GM19438 (cell line): Measurements from ENCODE around the gene CENPV.

Experiments
- ATAC-seq: cut with Tn5 transposase; IDR thresholded peaks from one replicate; pipeline ENCODE4 v1.9.1; 2021; ENCODE audit warnings: low read depth; ENCODE audit not compliant: unreplicated experiment

The CENPV gene

GRCh38 chr17:16363749-16364536 is 10.7 kb upstream of the CENPV start:
- ATAC-seq, result no peak

DNA sequence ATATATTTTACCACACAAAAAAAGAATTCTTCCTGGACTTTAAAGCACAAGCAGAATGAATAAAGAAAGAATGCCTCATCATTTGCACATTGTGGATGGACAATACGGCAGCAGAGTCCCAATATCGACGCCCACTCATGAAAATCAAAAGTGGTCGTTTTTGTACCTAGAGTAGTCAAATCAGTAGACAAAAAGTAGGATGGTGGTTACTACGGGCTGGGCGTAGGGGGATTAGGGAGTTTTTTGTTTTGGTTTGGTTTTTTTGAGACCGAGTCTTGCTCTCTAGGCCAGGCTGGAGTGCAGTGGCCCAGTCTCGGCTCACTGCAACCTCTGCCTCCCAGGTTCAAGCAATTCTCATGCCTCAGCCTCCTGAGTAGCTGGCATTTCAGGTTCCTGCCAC is 8.6 kb upstream of the CENPV start:
- ATAC-seq, result no peak

GRCh38 chr17:16358394-16358793 is 5.1 kb upstream of the CENPV start:
- no peak for ATAC-seq

DNA sequence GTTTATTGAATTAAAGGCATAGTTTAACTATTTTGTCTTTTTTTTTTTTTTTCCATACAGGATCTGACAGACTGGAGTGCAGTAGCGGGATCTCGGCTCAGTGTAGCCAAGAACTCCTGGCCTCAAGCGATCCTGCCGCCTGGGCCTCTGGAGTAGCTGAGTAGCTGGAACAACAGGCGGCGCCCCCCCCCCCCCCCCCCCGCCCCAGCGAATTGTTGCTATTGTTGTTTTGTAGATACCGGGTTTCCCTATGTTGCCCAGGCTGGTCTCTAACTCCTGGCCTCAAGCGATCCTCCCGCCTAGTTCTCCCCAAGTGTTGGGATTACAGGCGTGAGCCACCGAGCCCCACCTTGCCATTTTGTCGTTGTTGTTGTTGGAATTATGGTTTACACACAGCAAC is 1.3 kb upstream of the CENPV start:
- ATAC-seq, result no peak

DNA sequence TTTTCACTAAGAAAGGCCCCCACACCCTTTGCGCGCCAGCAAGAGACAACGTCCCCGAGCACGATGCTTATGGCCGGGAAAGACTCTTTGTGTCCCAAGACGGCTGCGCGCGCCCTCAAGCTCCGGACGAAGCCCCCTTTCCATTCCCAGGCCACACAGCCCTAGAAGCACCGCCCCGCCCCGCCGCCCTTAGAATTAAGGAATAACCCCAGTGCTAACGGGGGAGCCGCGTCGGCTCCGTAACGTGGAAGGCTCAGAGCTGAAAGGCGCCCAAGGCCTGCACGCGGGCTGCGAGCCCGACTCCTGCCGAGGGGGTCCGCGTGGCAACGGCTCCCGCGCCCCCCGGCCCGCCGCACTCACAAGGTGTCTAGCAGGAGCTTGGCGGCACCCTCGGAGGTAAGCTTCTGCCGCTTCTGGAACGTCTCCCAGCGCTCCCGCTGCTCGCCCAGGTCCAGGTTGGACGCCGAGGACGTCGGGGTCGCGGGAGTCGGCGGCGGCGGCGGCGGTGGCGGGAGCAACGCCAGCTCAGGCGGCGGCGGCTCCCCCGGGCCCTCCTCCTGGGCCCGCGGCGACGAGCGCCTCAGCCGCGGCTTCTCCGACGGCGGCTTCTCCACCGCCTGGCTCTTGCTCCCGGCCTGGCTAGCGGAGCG is 477 bp downstream of the CENPV start:
- ATAC-seq, result peak; percentile 47

- no peak for ATAC-seq
These were observed 984 bp downstream of the CENPV start for GRCh38 chr17:16352303-16352666.

DNA sequence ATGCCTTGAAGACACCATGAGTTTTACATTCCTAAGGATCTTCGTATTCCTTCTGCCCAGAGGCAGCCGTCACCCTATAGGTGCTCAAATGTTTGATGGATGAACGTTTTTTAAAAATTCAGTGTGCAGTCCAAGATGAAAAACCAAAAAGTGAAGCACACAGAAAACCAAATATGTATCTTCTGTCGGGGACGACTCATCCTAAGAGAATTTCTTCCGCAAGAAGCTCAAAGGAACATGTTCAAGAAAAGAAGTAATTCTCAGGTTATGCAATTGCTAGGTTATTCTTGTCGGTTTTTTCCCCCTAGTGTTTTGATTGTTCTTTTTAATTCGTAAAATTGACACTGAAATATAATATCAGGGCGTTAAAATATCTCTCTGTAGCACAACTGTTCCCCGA is 1.4 kb downstream of the CENPV start:
- no peak for ATAC-seq

- no peak for ATAC-seq
These were observed 3.8 kb downstream of the CENPV start for GRCh38 chr17:16349431-16349830.

- no peak for ATAC-seq
These were observed 4.7 kb downstream of the CENPV start for GRCh38 chr17:16348586-16348985.

- no peak for ATAC-seq
These were observed 6.5 kb downstream of the CENPV start for GRCh38 chr17:16346721-16347271.

DNA sequence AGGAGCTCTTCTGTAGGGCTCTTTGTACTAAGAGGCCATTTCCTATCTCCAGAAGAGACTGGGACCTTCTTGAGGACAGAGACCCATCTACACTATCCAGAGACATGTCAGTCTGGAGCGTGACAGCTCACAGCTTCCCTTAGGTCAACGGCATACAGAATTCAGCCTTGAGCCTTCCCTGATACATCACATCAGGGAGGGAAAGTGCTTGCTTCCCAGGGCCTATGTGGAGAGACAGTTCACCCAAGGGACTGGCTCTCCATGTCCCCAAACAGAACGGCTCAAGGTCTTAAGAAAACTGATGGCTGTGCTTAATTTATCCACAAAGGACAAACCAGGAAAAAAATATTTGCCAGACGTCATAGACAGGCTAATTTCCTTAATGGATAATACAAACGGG is 7.7 kb downstream of the CENPV start:
- no peak for ATAC-seq

DNA sequence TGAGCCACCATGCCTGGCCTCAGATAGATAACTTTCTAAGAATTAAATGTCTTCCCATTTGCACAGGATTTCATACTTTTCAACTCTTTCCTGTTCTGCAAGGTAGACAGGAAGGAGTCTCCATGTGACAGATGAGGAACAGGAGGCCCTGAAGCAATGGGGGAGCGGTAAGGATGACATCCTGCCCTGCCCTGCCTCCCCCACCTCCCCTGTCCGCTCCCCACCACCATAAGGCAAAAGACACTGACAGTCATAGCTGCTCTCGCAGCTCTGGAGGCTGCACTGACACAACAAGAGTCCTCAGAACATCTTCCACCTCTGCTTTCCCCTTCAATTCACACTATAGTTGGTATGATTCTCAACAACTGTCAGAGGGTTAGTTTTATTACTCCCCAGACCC is 9.7 kb downstream of the CENPV start:
- ATAC-seq, result no peak

- no peak for ATAC-seq
These were observed 10.3 kb downstream of the CENPV start for GRCh38 chr17:16342979-16343378.

DNA sequence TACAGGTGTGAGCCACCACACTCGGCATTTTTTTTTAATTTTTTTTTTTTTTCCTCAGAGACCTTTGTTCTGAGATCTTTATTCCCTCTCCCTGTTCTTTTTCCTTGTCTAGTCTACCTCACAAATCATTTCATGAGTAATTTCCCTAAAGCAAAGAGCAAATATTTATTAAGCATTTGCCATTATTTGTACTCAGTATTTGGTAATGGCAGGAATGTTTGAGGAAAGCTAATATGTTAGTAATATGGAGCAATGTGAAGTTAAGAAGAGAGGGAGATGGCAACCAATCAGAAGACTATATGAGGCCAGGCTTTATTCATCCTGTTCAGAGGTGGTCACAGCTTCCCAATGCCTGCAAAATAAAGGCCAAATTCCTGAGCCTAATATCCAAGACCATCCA is 13.3 kb downstream of the CENPV start:
- no peak for ATAC-seq

GRCh38 chr17:16339402-16339801 is 13.9 kb downstream of the CENPV start:
- ATAC-seq, result no peak

DNA sequence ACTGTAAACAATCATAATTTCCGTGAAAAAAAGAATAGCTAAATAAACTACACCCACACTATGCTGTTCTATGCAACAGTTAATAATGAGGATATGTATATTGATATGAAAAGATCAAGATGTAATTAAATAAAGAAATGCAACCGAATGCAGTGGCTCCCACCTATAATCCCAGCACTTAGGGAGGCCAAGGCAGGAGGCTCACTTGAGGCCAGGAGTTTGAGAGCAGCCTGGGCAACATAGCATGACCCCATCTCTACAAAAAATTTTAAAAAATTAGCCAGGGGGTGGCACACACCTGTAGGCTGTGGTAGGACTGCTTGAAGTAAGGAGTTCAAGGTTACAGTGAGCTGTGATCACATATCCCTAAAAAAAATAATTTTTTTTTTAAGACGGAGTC is 14.9 kb downstream of the CENPV start:
- ATAC-seq, result no peak

GRCh38 chr17:16329519-16330271 is 23.6 kb downstream of the CENPV start:
- ATAC-seq, result no peak

- ATAC-seq, result no peak
These were observed 24.3 kb downstream of the CENPV start for GRCh38 chr17:16328997-16329396.

DNA sequence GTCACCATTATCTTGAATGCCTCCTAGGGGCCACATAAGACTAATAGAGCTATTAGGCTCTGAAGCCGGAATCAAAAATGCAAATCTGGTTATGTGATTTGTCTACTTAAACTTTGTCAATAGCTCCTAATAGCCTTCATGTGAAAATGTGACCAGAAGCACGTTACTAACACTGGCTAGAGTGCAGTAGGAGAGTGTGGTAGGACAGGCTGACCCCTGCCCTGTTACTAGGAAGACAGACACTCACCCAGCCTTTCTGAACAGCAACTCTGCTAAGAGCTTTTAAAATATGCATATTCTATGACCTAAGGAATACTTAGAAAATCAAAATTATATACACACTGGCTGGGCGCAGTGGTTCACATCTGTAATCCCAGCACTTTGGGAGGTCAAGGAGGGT is 26.3 kb downstream of the CENPV start:
- no peak for ATAC-seq

DNA sequence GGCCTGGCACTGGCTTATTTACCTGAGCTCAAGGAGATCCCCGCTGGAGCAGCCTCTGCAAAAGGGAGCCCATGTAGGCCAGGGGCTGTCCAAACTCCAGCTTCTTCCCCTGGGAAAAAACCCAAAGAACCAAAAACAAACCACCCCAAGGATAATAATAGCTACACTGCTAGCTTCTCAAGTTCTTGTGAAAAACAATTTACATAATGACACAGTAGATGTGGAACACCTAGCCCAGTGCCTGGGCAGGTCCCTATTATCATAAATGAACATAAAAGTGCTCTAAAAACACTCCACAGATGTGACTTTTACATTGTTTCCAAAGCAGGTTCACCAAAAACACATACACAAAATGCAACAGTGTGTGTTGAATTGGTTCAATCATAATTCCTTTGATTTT is 27.3 kb downstream of the CENPV start:
- ATAC-seq, result no peak

- no peak for ATAC-seq
These were observed 30.6 kb downstream of the CENPV start for GRCh38 chr17:16322636-16323035.
